G401.6 (cell line): ENCODE results near the gene FUT1.

Source experiments
- FAIRE-seq: peaks from 2 replicates; lab custom pipeline; 2012; peaks lifted over from hg19 to GRCh38; lab: Jason Lieb, UNC

The FUT1 gene

GRCh38 chr19:48715681-48716171, 36.7 kb downstream of the FUT1 start:
- FAIRE-seq, result peak; percentile 69

DNA sequence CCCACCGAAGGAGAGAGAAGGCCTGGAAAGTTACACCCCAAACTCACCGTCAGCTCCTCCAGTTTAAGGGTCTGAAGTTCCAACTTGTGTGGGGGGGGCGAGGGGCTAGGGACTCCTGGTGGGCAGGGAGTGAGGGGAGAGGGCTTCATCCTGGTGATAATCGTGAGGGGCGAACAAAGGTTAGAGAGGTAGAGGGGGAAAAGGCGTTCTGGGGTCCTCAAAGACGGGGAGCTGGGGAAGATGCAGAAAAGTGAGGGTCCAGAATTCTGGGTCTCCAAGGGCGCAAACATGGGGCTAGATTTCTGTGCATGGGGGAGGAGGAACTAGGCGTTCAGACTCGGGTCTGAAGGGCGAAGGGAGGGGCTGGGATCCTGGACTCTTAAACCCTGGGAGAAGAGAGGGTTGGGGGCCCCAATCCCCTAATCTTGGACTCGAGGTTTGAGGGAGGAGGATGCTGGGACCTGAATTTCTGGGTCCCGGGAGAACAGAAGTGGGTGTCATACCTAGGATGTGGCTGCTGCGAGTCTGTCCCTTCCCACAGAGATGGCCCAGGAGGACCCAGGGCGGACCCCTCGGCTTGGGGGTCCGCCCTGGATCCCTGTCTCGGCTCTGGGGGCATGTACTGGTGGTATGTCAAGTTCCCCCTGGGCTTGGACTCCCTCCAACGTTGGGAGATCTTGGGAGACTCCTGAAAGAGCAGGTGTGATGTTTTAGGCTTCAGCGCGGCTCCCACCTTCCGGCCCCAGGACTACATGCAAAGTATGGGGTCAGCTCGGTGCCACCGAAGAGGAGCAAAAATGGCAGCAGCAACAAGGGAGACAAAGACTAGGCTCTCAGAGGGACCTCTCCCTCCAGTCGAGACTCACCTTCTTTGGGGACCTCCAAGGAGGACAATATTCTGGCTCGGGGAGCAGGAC, 37.4 kb downstream of the FUT1 start:
- no peak for FAIRE-seq

- peak; percentile 99 for FAIRE-seq
Measured at GRCh38 chr19:48713864-48714755, 38.3 kb downstream of the FUT1 start.

DNA sequence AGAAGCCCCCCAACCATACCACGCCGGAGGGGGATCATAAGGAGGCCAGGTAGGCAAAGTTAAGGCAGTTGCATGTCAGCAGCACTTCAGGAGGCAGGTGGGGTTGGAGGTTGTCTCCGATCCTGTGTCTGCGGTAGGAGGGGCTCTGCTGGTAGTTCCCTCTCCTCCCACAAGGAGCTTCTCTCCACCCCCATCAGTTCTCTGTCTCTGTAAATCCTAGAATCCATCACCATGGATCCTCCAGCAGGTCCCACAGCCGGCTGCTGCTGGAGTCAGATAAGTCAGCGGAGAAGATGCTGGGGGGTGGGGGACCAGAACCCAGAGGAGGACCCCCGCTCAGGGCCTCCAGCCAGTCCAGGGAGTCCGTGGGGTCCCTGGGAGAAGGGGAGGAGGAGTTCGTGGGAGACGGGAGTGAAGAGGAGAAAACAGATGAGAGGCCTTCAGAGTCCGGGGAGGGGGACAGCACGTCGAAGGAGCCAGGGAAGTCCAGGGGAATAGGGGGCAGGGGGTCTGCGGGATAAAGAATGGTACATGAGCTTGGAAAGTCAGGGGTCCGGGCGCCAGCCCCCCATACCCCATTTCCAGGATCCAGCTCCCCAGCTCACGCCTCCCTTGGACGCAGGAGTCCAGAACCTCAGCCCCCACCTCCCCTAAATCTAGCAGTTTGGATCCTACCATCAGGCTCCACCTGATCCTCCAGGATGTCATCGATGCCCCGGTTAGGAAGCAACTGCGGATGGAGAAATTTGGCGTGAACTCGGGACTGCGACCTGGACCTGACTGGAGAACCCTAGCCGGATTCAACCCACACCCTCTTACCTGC, 39.2 kb downstream of the FUT1 start:
- no peak for FAIRE-seq

- FAIRE-seq, result no peak
Measured at GRCh38 chr19:48711106-48711662, 41.3 kb downstream of the FUT1 start.

DNA sequence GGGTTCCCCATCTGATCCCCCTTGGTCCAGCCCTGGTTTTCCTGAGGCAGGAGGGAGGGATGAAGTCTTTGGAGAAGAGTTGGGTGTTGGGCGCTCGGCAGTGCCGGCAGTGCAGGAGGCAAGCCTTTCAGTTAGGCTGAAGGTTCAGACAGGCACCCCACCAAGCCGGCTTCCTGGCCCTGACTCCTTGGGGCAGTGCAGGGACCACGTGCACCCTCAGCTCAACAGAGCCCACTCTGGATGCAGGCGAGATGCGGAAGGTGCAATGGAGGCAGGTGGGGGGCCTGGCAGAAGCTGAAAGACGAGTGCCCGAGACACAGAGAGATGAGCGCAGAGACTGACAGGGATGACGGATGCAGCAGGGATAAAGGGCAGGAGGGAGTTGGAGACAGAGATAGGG, 44.0 kb downstream of the FUT1 start:
- no peak for FAIRE-seq

DNA sequence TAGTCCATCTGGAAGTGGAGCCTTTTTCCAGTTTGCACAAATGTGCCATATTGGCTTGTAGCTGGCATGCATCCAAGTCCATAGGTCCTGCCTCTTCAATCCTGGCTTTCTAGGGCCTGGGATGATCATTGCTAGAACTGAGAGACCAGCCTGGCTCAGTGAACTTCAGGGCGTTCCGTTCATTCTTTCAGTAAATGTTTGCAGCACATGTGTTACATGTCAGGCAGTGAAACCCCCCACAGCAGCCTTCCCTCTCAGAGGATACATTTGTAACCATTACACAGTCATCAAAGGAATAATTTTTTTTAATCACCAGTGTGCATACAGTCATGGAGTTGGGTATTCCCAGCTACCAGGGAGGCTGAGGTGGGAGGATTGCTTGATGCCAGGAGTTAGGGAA, 47.0 kb downstream of the FUT1 start:
- no peak for FAIRE-seq

DNA sequence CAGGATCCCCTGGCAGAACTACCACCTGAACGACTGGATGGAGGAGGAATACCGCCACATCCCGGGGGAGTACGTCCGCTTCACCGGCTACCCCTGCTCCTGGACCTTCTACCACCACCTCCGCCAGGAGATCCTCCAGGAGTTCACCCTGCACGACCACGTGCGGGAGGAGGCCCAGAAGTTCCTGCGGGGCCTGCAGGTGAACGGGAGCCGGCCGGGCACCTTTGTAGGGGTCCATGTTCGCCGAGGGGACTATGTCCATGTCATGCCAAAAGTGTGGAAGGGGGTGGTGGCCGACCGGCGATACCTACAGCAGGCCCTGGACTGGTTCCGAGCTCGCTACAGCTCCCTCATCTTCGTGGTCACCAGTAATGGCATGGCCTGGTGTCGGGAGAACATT, 49.1 kb downstream of the FUT1 start:
- FAIRE-seq, result no peak

- FAIRE-seq, result no peak
Measured at GRCh38 chr19:48702701-48703100, 49.7 kb downstream of the FUT1 start.

DNA sequence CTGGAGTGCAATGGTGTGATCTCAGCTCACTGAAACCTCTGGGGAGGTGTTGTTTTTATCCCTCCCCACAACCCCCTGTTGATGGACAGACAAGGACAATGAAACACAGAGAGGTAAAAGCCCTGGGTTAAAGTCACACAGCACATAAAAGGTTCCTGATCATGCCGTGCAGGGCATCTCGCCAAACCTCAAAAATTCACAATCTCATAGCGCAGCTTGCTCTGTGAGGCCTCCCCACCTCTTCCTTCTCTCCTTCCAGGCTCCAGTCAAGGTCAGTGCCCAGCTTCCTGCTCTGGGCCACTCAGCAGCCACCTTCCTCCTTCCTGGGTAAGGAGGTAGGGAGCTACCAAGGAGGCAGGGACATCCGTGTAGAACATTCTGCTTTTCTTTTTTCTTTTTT, 54.4 kb downstream of the FUT1 start:
- FAIRE-seq, result no peak
